Lung (tissue), 16 donors: ENCODE results near the gene KRT39. TPM values are rescaled to one million over a fixed set of nuclear protein-coding genes. Genes with fewer than 3 reads are reported as not detected.

Experiments used
- ATAC-seq: fragments of 200-7000 bp; cut with Tn5 transposase; one replicate; pipeline ENCODE4 v1.9.1; 2020; ENCODE audit warnings: moderate number of reproducible peaks; ENCODE audit not compliant: insufficient read depth, low FRiP score
- DNase-seq, 3 donors: peaks; one replicate each; pipeline ENCODE4 v3.0.0-alpha.2; 2013 to 2017
- H3K27ac ChIP-seq, 2 donors: one replicate each; pipeline ENCODE4 v1.5.1; 2013; ENCODE audit warnings: mild to moderate bottlenecking in 2 of 2, moderate library complexity in 2 of 2, control low read depth in 1 of 2, inconsistent platforms in 1 of 2, low read depth in 1 of 2, low read length in 1 of 2
- H3K27me3 ChIP-seq, 3 donors: one replicate each; pipeline ENCODE4 v1.5.1; 2013; ENCODE audit warnings: low read length in 2 of 3; ENCODE audit not compliant: control insufficient read depth in 3 of 3, insufficient read depth in 3 of 3
- H3K36me3 ChIP-seq, 4 donors: one replicate each; pipeline ENCODE4 v1.5.1; 2013; ENCODE audit warnings: low read length in 4 of 4, mild to moderate bottlenecking in 1 of 4, moderate library complexity in 1 of 4; ENCODE audit not compliant: control insufficient read depth in 4 of 4, insufficient read depth in 4 of 4
- H3K4me1 ChIP-seq, 5 donors: one replicate each; pipeline ENCODE4 v1.5.1; 2013; ENCODE audit warnings: low read length in 5 of 5, mild to moderate bottlenecking in 2 of 5, moderate library complexity in 1 of 5; ENCODE audit not compliant: control insufficient read depth in 5 of 5, insufficient read depth in 5 of 5
- H3K4me3 ChIP-seq: one replicate; pipeline ENCODE4 v1.5.1; 2013; ENCODE audit warnings: mild to moderate bottlenecking, control low read depth, moderate library complexity
- H3K9ac ChIP-seq, 2 donors: one replicate each; pipeline ENCODE4 v1.5.1; 2013; ENCODE audit warnings: low read length in 2 of 2, control low read depth in 1 of 2; ENCODE audit not compliant: insufficient read depth in 1 of 2
- H3K9me3 ChIP-seq, 4 donors: one replicate each; pipeline ENCODE4 v1.5.1; 2013; ENCODE audit warnings: low read length in 3 of 4, mild to moderate bottlenecking in 1 of 4, moderate library complexity in 1 of 4; ENCODE audit not compliant: control insufficient read depth in 4 of 4, insufficient read depth in 3 of 4
- WGBS, 2 donors: extraction: QIAGEN DNeasy Blood & Tissue Kit; methylation state at CpG; one replicate each; pipeline ENCODE4 v1.1.7; 2013; 5-methylcytosine and 5-hydroxymethylcytosine counted together
- long read RNA-seq, 5 donors: transcript quantifications; one replicate each; lab custom pipeline, GENCODE V29; 2026
- polyA plus RNA-seq, 2 donors: library from polyadenylated mRNA; stranded (reverse); fragments of 200-250 nt; gene quantifications; one replicate each; pipeline ENCODE4 v1.2.1, GENCODE V29; 2013
- total RNA-seq, 2 donors: library from RNA; depleted of rRNA in 1 of 2; stranded (reverse); fragments of >200 nt in 1 of 2; gene quantifications; one replicate each; pipeline ENCODE4 v1.2.1, GENCODE V29; 2014 to 2021
- TF ChIP-seq, protein P1 (sequence below): IDR thresholded peaks from 2 replicates; pipeline ENCODE4 v1.5.1; 2012; ENCODE audit warnings: mild to moderate bottlenecking; ENCODE audit errors: control extremely low read depth, extremely low read depth
- donor health status: control.
- donor health status: control.
- donor health status: Bipolar disorder and iron deficiency.
- donor health status: healthy.
- donor health status: DM: yes; HTN: yes; CAD: no.

KRT39 gene
- total RNA-seq (not detected), polyA plus RNA-seq (not detected)
- long read RNA-seq, donor 1, result 0 reads
- long read RNA-seq, donor 2, result 0 reads
- long read RNA-seq, donor 3, result 0 reads
- long read RNA-seq, donor 4, result 0 reads
- long read RNA-seq, donor 5, result 0 reads

DNA sequence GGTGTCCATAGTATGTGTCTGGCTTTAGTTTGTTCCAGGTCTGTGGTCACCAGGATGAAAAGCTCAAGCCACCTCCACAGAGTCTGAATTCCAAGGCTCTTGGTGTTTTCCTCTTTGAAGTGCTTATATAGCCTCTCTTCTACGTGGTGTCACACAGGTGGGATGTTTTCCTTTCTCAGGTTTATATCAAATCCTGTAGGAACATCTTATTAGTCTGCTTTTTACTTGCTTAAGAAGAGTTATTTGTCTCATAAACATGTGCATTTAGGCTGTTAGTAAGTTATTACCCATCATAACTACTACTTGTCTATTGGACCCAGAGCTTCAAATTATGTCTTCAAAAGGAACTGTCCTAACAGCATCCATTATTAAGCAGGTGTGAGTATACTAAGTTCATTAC lies at the start of gene KRT39:
KRT39 (minus strand) TSS at position 101 of the 400 bp plus-strand sequence; CDS start at position 9, 92 bp downstream.
- TF ChIP-seq, protein P1, sequence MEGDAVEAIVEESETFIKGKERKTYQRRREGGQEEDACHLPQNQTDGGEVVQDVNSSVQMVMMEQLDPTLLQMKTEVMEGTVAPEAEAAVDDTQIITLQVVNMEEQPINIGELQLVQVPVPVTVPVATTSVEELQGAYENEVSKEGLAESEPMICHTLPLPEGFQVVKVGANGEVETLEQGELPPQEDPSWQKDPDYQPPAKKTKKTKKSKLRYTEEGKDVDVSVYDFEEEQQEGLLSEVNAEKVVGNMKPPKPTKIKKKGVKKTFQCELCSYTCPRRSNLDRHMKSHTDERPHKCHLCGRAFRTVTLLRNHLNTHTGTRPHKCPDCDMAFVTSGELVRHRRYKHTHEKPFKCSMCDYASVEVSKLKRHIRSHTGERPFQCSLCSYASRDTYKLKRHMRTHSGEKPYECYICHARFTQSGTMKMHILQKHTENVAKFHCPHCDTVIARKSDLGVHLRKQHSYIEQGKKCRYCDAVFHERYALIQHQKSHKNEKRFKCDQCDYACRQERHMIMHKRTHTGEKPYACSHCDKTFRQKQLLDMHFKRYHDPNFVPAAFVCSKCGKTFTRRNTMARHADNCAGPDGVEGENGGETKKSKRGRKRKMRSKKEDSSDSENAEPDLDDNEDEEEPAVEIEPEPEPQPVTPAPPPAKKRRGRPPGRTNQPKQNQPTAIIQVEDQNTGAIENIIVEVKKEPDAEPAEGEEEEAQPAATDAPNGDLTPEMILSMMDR, result no peak
- Histone ChIP-seq H3K27me3 (no peaks in the 10 kb centered on the region), H3K4me3 (no peak within 1 kb of the TSS), H3K36me3 (no peaks in the 10 kb centered on the region), H3K9me3 (no peaks in the 10 kb centered on the region), H3K9ac (no peak within 1 kb of the TSS), H3K4me1 (no peaks in the 10 kb centered on the region), H3K27ac (no peak within 1 kb of the TSS)
- ATAC-seq (no peak), DNase-seq (no peak)
- WGBS, 2 donors, result 41 to 89% methylated on average over 1 of the region's 1 CpG

DNA sequence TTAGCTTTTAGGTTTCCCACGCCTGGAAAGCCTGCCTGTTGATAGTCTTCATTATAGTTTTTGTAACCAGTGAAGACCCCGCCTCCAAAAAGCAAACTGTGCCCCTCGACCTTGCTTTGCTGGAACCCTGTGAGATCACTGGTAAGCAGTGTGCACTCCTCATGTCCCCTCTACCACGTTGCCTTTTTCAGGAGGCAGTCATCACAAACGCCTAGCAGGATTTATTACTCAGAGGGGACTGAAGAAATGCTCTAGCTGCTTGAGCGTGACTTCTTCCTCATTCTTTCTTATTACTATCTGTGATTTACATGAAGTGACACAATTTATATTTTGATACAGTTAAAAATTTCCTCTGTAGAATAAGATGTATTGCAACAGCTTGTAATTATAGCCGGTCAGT lies 48.7 kb upstream of the KRT39 start:
- TF ChIP-seq, protein P1, result no peak
- H3K9me3 ChIP-seq, result peaks cover 0 to 3% (median 0%) of the 10 kb centered on the region in 4 donors
- H3K27ac ChIP-seq, result no peak overlapping the region
- H3K36me3 ChIP-seq, result no peaks in the 10 kb centered on the region
- WGBS, 2 donors, result 71 to 74% methylated on average over 7 of the region's 7 CpGs
- DNase-seq (no peak), ATAC-seq (no peak)
- H3K27me3 ChIP-seq, result no peaks in the 10 kb centered on the region
- H3K4me3 ChIP-seq, result no peak overlapping the region
- no peaks in the 10 kb centered on the region for H3K4me1 ChIP-seq
- H3K9ac ChIP-seq, result no peak overlapping the region

DNA sequence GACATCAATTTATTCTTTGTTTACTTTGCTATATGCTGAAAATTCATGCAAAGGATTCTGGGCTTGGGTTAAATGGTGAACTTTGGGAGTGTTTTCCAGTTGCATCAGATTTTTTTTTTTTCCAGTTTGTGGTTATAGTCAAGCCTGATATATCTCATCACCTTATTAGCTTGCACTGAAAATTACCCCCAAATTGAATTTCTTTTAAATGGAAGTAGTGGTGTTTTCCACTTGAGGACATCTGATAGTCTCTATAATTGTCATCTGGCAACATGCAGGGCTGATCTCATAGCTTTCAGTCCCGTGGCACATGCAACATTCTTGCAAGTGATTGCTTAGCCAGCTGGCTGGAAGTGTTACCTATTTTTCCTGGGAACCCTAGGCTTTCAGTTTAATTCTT lies 46.9 kb upstream of the KRT39 start:
- DNase-seq (no peak), ATAC-seq (no peak)
- H3K27me3 ChIP-seq, result no peaks in the 10 kb centered on the region
- H3K4me1 ChIP-seq, result peaks cover 0 to 5% (median 0%) of the 10 kb centered on the region in 5 donors
- TF ChIP-seq, protein P1, result no peak
- WGBS, 2 donors, result 38 to 66% methylated on average over 1 of the region's 1 CpG
- no peaks in the 10 kb centered on the region for H3K9me3 ChIP-seq
- no peak overlapping the region for H3K27ac ChIP-seq
- H3K36me3 ChIP-seq, result no peaks in the 10 kb centered on the region
- H3K4me3 ChIP-seq, result no peak overlapping the region
- H3K9ac ChIP-seq, result no peak overlapping the region

DNA sequence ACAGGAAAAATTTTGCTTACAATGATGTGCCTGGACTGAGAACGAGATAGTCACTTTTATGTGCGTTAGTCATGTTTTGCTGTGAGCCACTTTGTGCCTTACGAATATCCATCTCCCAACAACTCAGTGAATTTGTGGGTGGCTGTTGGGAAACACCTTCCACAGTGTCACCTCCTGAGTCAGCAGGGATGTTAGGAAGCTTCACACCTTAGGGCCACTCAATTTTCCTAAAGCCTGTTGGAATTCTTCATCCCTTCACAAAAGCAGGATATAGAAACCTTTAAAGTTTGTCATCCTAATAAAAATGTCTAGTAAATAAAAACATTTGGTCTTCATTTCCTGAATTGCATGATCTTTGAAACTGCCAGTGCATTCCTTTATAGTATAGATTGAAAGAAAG lies 46.4 kb upstream of the KRT39 start:
- Histone ChIP-seq H3K36me3 (no peaks in the 10 kb centered on the region), H3K27ac (no peak overlapping the region), H3K4me1 (peaks cover 0 to 5% (median 0%) of the 10 kb centered on the region in 5 donors), H3K27me3 (no peaks in the 10 kb centered on the region), H3K9ac (no peak overlapping the region), H3K4me3 (no peak overlapping the region), H3K9me3 (no peaks in the 10 kb centered on the region)
- ATAC-seq (no peak), DNase-seq (no peak)
- TF ChIP-seq, protein P1, result no peak
- WGBS, 2 donors, result 80 to 84% methylated on average over 3 of the region's 3 CpGs
